ENCODE measurements around the gene CDH11. TPM values are rescaled to one million over a fixed set of nuclear protein-coding genes. Genes with fewer than 3 reads are reported as not detected.

CDH11 gene
- total and polyA plus RNA-seq, 4 donors: 0.72 to 5.3 (median 1.9) TPM

GRCh38 chr16:65003621-65004020 is 118.2 kb downstream of the CDH11 start:
- Histone ChIP-seq H3K9me3 (ENCODE audit: control insufficient read depth in 4 of 4, low read length in 3 of 4) (no peaks in the 10 kb centered on the region), H3K9ac (ENCODE audit: low read depth in 1 of 2, low read length in 2 of 2) (no peak overlapping the region), H3K27me3 (ENCODE audit: control insufficient read depth in 4 of 4, insufficient read depth in 4 of 4, low read length in 3 of 4) (no peaks in the 10 kb centered on the region), H3K27ac (ENCODE audit: low read depth in 1 of 2, low read length in 2 of 2) (no peak overlapping the region), H3K4me3 (ENCODE audit: low read depth in 1 of 3, low read length in 3 of 3) (no peak overlapping the region), H3K4me1 (ENCODE audit: control insufficient read depth in 4 of 4, insufficient read depth in 4 of 4, low read length in 3 of 4) (no peaks in the 10 kb centered on the region), H3K36me3 (ENCODE audit: control insufficient read depth in 4 of 4, insufficient read depth in 3 of 4, low read depth in 1 of 4, low read length in 3 of 4) (no peaks in the 10 kb centered on the region)
- no peak for DNase-seq (ENCODE audit: low spot score)
- no peak for TF ChIP-seq EGR1 (IDR thresholded peaks at IDR 0.05; ENCODE audit: low read depth in 2 of 2)
- TF ChIP-seq CTCF (IDR thresholded peaks at IDR 0.05; ENCODE audit: low read depth, low read length, missing input control): no peak
- no peak for TF ChIP-seq TAF1 (conservative IDR thresholded peaks at IDR 0.05)
- no peak for TF ChIP-seq HNF4G (IDR thresholded peaks at IDR 0.05)

GRCh38 chr16:65002265-65002664 is 119.6 kb downstream of the CDH11 start:
- no peak overlapping the region for H3K27ac ChIP-seq (ENCODE audit: low read depth in 1 of 2, low read length in 2 of 2)
- DNase-seq (ENCODE audit: low spot score): no peak
- H3K27me3 ChIP-seq (ENCODE audit: control insufficient read depth in 4 of 4, insufficient read depth in 4 of 4, low read length in 3 of 4): no peaks in the 10 kb centered on the region
- H3K4me3 ChIP-seq (ENCODE audit: low read depth in 1 of 3, low read length in 3 of 3): no peak overlapping the region
- WGBS: 73% methylated on average over 1 of the region's 1 CpG
- H3K9ac ChIP-seq (ENCODE audit: low read depth in 1 of 2, low read length in 2 of 2): no peak overlapping the region
- TF ChIP-seq ZBTB33 (IDR thresholded peaks at IDR 0.05): no peak
- no peak for TF ChIP-seq JUND (IDR thresholded peaks at IDR 0.05)
- H3K4me1 ChIP-seq (ENCODE audit: control insufficient read depth in 4 of 4, insufficient read depth in 4 of 4, low read length in 3 of 4): no peaks in the 10 kb centered on the region
- no peaks in the 10 kb centered on the region for H3K36me3 ChIP-seq (ENCODE audit: control insufficient read depth in 4 of 4, insufficient read depth in 3 of 4, low read depth in 1 of 4, low read length in 3 of 4)
- H3K9me3 ChIP-seq (ENCODE audit: control insufficient read depth in 4 of 4, low read length in 3 of 4): no peaks in the 10 kb centered on the region

GRCh38 chr16:65000654-65001053 is 121.2 kb downstream of the CDH11 start:
- H3K36me3 ChIP-seq (ENCODE audit: control insufficient read depth in 4 of 4, insufficient read depth in 3 of 4, low read depth in 1 of 4, low read length in 3 of 4): no peaks in the 10 kb centered on the region
- no peaks in the 10 kb centered on the region for H3K4me1 ChIP-seq (ENCODE audit: control insufficient read depth in 4 of 4, insufficient read depth in 4 of 4, low read length in 3 of 4)
- no peak overlapping the region for H3K27ac ChIP-seq (ENCODE audit: low read depth in 1 of 2, low read length in 2 of 2)
- H3K9ac ChIP-seq (ENCODE audit: low read depth in 1 of 2, low read length in 2 of 2): no peak overlapping the region
- H3K9me3 ChIP-seq (ENCODE audit: control insufficient read depth in 4 of 4, low read length in 3 of 4): no peaks in the 10 kb centered on the region
- TF ChIP-seq FOXA1 (IDR thresholded peaks at IDR 0.05): no peak
- TF ChIP-seq HNF4A (conservative IDR thresholded peaks at IDR 0.05): no peak
- no peak for TF ChIP-seq MAX (IDR thresholded peaks at IDR 0.05)
- no peak for TF ChIP-seq ZBTB33 (IDR thresholded peaks at IDR 0.05)
- no peak for TF ChIP-seq EGR1 (IDR thresholded peaks at IDR 0.05; ENCODE audit: low read depth in 2 of 2)
- TF ChIP-seq RAD21 (IDR thresholded peaks at IDR 0.05): no peak
- no peak for TF ChIP-seq RXRA (IDR thresholded peaks at IDR 0.05)
- no peak for TF ChIP-seq CTCF (IDR thresholded peaks at IDR 0.05; ENCODE audit: low read depth, low read length, missing input control)
- no peak for TF ChIP-seq HNF4G (IDR thresholded peaks at IDR 0.05)
- TF ChIP-seq SP1 (IDR thresholded peaks at IDR 0.05): no peak
- TF ChIP-seq FOXA2 (IDR thresholded peaks at IDR 0.05): no peak
- no peak for TF ChIP-seq JUND (IDR thresholded peaks at IDR 0.05)
- no peak for TF ChIP-seq ATF3 (IDR thresholded peaks at IDR 0.05)
- no peak for TF ChIP-seq TAF1 (conservative IDR thresholded peaks at IDR 0.05)
- no peak for TF ChIP-seq GABPA (IDR thresholded peaks at IDR 0.05 in 1 of 2, conservative IDR thresholded peaks at IDR 0.05 in 1 of 2)
- no peak for DNase-seq (ENCODE audit: low spot score)
- no peak overlapping the region for H3K4me3 ChIP-seq (ENCODE audit: low read depth in 1 of 3, low read length in 3 of 3)
- 93% methylated on average over 3 of the region's 3 CpGs for WGBS
- H3K27me3 ChIP-seq (ENCODE audit: control insufficient read depth in 4 of 4, insufficient read depth in 4 of 4, low read length in 3 of 4): no peaks in the 10 kb centered on the region

Measured in liver (tissue), 9 donors.